ENCODE results near the gene IL24. TPM values are rescaled to one million over a fixed set of nuclear protein-coding genes. Genes with fewer than 3 reads are reported as not detected.

Gene IL24
- total RNA-seq, 1 donor = 0.86 TPM

GRCh38 chr1:206930210-206930798 lies 33.1 kb downstream of the IL24 start:
- DNase-seq (ENCODE audit: low read depth) = no peak
- TF ChIP-seq, protein P1, sequence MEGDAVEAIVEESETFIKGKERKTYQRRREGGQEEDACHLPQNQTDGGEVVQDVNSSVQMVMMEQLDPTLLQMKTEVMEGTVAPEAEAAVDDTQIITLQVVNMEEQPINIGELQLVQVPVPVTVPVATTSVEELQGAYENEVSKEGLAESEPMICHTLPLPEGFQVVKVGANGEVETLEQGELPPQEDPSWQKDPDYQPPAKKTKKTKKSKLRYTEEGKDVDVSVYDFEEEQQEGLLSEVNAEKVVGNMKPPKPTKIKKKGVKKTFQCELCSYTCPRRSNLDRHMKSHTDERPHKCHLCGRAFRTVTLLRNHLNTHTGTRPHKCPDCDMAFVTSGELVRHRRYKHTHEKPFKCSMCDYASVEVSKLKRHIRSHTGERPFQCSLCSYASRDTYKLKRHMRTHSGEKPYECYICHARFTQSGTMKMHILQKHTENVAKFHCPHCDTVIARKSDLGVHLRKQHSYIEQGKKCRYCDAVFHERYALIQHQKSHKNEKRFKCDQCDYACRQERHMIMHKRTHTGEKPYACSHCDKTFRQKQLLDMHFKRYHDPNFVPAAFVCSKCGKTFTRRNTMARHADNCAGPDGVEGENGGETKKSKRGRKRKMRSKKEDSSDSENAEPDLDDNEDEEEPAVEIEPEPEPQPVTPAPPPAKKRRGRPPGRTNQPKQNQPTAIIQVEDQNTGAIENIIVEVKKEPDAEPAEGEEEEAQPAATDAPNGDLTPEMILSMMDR (IDR thresholded peaks at IDR 0.05; ENCODE audit: insufficient read depth, low read depth, low read length) = no peak
- H3K4me3 ChIP-seq (ENCODE audit: low read depth, low read length) = no peak overlapping the region

GRCh38 chr1:206931709-206932108 lies 34.5 kb downstream of the IL24 start:
- DNase-seq (ENCODE audit: low read depth) = no peak
- no peak overlapping the region for H3K4me3 ChIP-seq (ENCODE audit: low read depth, low read length)
- TF ChIP-seq, protein P1 (IDR thresholded peaks at IDR 0.05; ENCODE audit: insufficient read depth, low read depth, low read length) = peak; percentile 20

- TF ChIP-seq, protein P1 (IDR thresholded peaks at IDR 0.05; ENCODE audit: insufficient read depth, low read depth, low read length) = no peak
- H3K4me3 ChIP-seq (ENCODE audit: low read depth, low read length) = no peak overlapping the region
- no peak for DNase-seq (ENCODE audit: low read depth)
Observed at GRCh38 chr1:206932177-206932576, 34.9 kb downstream of the IL24 start.

DNA sequence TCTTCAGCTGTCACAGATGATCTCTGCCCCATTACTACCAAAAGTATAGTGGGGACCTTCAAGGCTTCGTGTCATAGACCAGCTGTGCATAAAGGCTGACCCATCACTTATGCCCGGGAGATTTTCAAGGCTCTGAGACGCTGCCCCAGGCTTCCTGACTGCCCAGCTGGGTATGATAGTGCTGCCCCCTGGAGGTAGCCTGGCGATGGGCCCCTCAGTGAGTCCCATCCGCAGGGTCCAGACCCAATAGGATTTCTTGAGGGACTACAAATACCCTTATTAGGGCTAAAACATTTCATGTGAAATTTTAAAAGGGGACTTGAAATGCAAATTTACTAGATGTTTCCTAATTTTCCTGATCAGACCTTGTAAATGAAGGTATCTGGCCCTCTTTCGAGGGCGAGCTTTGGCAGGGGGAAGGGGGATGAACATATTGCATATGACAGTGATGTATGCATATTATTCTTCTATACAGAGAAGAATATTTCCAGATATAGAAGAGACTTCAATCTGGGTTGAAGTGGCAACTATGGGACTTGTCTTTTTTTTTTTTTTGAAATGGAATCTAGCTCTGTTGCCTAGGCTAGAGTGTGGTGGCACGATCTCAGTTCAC lies 36.2 kb downstream of the IL24 start:
- DNase-seq (ENCODE audit: low read depth) = peak; percentile 22
- TF ChIP-seq, protein P1 (IDR thresholded peaks at IDR 0.05; ENCODE audit: insufficient read depth, low read depth, low read length) = peak; percentile 71
- H3K4me3 ChIP-seq (ENCODE audit: low read depth, low read length) = no peak overlapping the region

- TF ChIP-seq, protein P1 (IDR thresholded peaks at IDR 0.05; ENCODE audit: insufficient read depth, low read depth, low read length) = peak; percentile 80
- H3K4me3 ChIP-seq (ENCODE audit: low read depth, low read length) = no peak overlapping the region
- DNase-seq (ENCODE audit: low read depth) = peak; percentile 56
Observed at GRCh38 chr1:206935491-206936067, 38.3 kb downstream of the IL24 start.

DNA sequence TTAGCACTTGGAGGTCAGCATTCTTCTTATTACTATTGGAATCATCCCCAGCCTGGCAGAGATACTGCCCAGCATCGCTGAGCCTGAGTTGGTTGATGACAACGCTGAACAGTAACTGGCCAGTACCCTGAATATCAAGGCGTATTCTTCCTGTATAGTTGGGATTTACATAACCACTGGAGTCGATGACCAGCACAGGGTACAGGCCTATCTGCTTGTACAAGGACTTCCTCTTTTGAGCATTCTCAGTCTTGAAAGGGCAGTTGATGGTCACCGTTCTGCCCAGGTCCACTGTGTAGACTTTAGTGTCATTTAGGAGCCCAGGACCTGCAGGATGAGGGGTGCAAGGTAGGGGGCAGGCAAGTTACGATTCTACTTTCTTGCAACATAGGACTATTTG lies 40.2 kb downstream of the IL24 start:
- DNase-seq (ENCODE audit: low read depth) = no peak
- H3K4me3 ChIP-seq (ENCODE audit: low read depth, low read length) = no peak overlapping the region
- TF ChIP-seq, protein P1 (IDR thresholded peaks at IDR 0.05; ENCODE audit: insufficient read depth, low read depth, low read length) = no peak

All from fibroblast of villous mesenchyme (primary cell).